Astrocyte of the spinal cord (primary cell): Measurements from ENCODE around the gene TMEM132C.

Experiments used
- DNase-seq: peaks from one replicate; pipeline ENCODE4 v3.0.0; 2011; ENCODE audit warnings: low read depth, low spot score
- H3K4me3 ChIP-seq: 2 replicates; pipeline ENCODE4 v1.5.1; 2011; ENCODE audit warnings: low read depth, mild to moderate bottlenecking, low read length, moderate library complexity
- in situ Hi-C: cut with HindIII; loops from 2 replicates; pipeline ENCODE4 v1.10.0; 2017; ENCODE audit warnings: low sequenced_read_pairs
- TF ChIP-seq, protein P1 (sequence below): IDR thresholded peaks from 2 replicates; pipeline ENCODE4 v1.5.1; 2012; ENCODE audit warnings: low read depth, mild to moderate bottlenecking, low read length, inconsistent platforms

Gene TMEM132C

GRCh38 chr12:128265566-128265965, 1.4 kb upstream of the TMEM132C start:
- no peak for DNase-seq
- in situ Hi-C loops: no loop called here
- H3K4me3 ChIP-seq: no peak overlapping the region
- TF ChIP-seq, protein P1, sequence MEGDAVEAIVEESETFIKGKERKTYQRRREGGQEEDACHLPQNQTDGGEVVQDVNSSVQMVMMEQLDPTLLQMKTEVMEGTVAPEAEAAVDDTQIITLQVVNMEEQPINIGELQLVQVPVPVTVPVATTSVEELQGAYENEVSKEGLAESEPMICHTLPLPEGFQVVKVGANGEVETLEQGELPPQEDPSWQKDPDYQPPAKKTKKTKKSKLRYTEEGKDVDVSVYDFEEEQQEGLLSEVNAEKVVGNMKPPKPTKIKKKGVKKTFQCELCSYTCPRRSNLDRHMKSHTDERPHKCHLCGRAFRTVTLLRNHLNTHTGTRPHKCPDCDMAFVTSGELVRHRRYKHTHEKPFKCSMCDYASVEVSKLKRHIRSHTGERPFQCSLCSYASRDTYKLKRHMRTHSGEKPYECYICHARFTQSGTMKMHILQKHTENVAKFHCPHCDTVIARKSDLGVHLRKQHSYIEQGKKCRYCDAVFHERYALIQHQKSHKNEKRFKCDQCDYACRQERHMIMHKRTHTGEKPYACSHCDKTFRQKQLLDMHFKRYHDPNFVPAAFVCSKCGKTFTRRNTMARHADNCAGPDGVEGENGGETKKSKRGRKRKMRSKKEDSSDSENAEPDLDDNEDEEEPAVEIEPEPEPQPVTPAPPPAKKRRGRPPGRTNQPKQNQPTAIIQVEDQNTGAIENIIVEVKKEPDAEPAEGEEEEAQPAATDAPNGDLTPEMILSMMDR: no peak

GRCh38 chr12:128266086-128266485, 884 bp upstream of the TMEM132C start:
- H3K4me3 ChIP-seq: no peak overlapping the region
- DNase-seq: no peak
- TF ChIP-seq, protein P1: no peak
- in situ Hi-C loops: no loop called here

DNA sequence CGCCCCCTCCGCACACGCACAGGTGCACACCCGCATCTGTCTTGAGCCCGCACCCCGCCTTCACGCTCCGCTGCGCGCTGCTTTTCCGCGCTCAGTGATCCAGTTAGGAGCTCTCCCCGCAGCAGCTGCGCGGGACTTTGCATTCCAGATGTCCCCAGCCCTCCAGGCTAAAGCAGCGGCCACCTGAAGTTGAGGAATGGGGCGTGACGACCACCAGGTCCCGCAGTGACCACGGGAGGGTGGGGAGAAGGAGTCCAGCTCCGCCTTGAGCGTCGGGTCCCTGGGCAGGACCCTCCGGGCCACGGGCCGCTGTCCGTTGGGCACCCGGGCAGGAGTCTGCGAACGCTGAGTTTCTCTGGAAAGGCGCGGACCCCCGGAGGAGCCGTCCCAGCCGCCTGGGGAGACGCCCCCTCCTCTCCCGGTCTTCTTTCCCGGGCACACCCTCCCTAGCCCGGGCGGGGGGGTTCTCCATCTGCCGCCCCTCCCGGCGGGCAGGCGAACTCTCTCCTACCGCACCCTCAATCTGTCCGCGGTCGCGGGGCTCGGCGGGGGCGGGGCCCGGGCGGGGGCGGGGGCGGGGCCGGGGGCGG, 334 bp upstream of the TMEM132C start:
- TF ChIP-seq, protein P1: no peak
- in situ Hi-C loops: no loop called here
- H3K4me3 ChIP-seq: no peak overlapping the region
- no peak for DNase-seq

GRCh38 chr12:128267651-128268378, 845 bp downstream of the TMEM132C start:
- peak overlapping the region; percentile 13 for H3K4me3 ChIP-seq
- no peak for DNase-seq
- TF ChIP-seq, protein P1: no peak
- in situ Hi-C loops: no loop called here

DNA sequence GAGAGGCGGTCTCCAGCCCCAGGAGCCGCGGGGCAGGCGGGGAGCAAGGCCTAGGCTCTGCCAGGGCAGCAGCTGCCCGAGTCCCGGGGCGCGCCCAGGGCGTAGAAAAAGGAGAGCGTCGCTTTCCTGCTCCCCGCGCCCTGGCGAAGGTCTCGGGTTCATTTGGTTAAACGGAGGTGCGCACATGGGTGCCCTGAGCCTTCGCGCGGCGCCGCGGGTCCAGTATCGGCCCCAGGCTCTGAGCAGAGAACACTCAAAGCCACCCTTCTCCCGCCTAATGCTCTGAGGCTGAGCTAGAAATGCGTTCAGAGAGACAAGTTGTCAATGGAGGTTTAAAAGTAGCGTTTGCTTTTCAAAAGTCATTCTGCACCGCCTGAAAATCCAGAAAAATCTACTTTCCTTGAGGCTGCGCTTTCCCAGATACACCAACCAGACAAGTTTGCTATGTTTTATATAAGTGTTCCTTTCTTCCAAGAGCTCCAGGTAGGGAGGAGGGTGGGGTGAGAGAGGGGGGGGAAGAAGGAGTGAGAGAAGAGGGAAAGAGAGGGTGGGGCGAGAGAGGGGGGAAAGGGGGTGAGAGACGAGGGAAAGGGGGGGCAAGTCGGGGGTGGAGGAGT, 1.5 kb downstream of the TMEM132C start:
- TF ChIP-seq, protein P1: no peak
- H3K4me3 ChIP-seq: no peak overlapping the region
- no peak for DNase-seq
- in situ Hi-C loops: no loop called here

- TF ChIP-seq, protein P1: no peak
- in situ Hi-C loops: no loop called here
- DNase-seq: no peak
- no peak overlapping the region for H3K4me3 ChIP-seq
These were observed 2.2 kb downstream of the TMEM132C start for GRCh38 chr12:128269181-128269591.
